NCI-H1436 (cell line): ENCODE measurements around the gene CCDC187.
"Not testable (repeated sequence)": the region's sequence is repeated elsewhere in the genome, so short reads cannot be mapped to it uniquely, and the experiment has no call there.

Experiments used
- DNase-seq: peaks from one replicate; lab custom pipeline; 2025; lab: John Stamatoyannopoulos, UW

The CCDC187 gene

GRCh38 chr9:136266641-136267040 is 37.3 kb downstream of the CCDC187 start:
- not testable (repeated sequence) for DNase-seq

GRCh38 chr9:136265561-136266355 is 38.1 kb downstream of the CCDC187 start:
- no peak for DNase-seq

GRCh38 chr9:136264441-136265405 is 39.2 kb downstream of the CCDC187 start:
- no peak for DNase-seq

- DNase-seq = peak; percentile 48
These were observed 39.9 kb downstream of the CCDC187 start for GRCh38 chr9:136264031-136264430.

- peak; percentile 64 for DNase-seq
These were observed 41.2 kb downstream of the CCDC187 start for GRCh38 chr9:136262671-136263178.

- no peak for DNase-seq
These were observed 42.0 kb downstream of the CCDC187 start for GRCh38 chr9:136261686-136262430.

- DNase-seq = no peak
These were observed 42.9 kb downstream of the CCDC187 start for GRCh38 chr9:136260936-136261472.

- no peak for DNase-seq
These were observed 43.4 kb downstream of the CCDC187 start for GRCh38 chr9:136260521-136260920.

GRCh38 chr9:136259836-136260235 is 44.1 kb downstream of the CCDC187 start:
- no peak for DNase-seq

GRCh38 chr9:136259517-136259813 is 44.4 kb downstream of the CCDC187 start:
- DNase-seq = no peak

GRCh38 chr9:136258786-136259516 is 44.9 kb downstream of the CCDC187 start:
- no peak for DNase-seq

GRCh38 chr9:136258299-136258625 is 45.6 kb downstream of the CCDC187 start:
- DNase-seq = no peak

- no peak for DNase-seq
These were observed 46.3 kb downstream of the CCDC187 start for GRCh38 chr9:136257381-136258298.

GRCh38 chr9:136255896-136256890 is 47.7 kb downstream of the CCDC187 start:
- DNase-seq = no peak

- no peak for DNase-seq
These were observed 48.7 kb downstream of the CCDC187 start for GRCh38 chr9:136255166-136255538.

GRCh38 chr9:136254381-136255165 is 49.3 kb downstream of the CCDC187 start:
- no peak for DNase-seq

GRCh38 chr9:136253246-136254130 is 50.4 kb downstream of the CCDC187 start:
- no peak for DNase-seq
